Muscle of back (tissue), 11 donors: ENCODE data around the gene CBX6. TPM values are rescaled to one million over a fixed set of nuclear protein-coding genes. Genes with fewer than 3 reads are reported as not detected.

Source experiments
- DNase-seq, 3 donors: peaks; one replicate each; pipeline versions ENCODE4 v3.0.0 to v3.0.0-alpha.2; 2013
- polyA plus RNA-seq, 10 donors: library from polyadenylated mRNA; unstranded; fragments of 120-200 nt; gene quantifications; one replicate each; pipeline ENCODE4 v1.2.1, GENCODE V29; 2013; ENCODE audit not compliant: insufficient read length in 10 of 10

Gene CBX6
- polyA plus RNA-seq, 10 donors = 21.8 to 49.6 (median 30.8) TPM

- no peak for DNase-seq
Measured at GRCh38 chr22:38841635-38842034, 30.4 kb downstream of the CBX6 start.

GRCh38 chr22:38841211-38841610, 30.8 kb downstream of the CBX6 start:
- no peak for DNase-seq

GRCh38 chr22:38840129-38840528, 31.9 kb downstream of the CBX6 start:
- DNase-seq = no peak

- DNase-seq = no peak
Measured at GRCh38 chr22:38839686-38840085, 32.3 kb downstream of the CBX6 start.

GRCh38 chr22:38837414-38837928, 34.5 kb downstream of the CBX6 start:
- no peak for DNase-seq

- DNase-seq = no peak
Measured at GRCh38 chr22:38835888-38836301, 36.1 kb downstream of the CBX6 start.

GRCh38 chr22:38834991-38835390, 37.0 kb downstream of the CBX6 start:
- no peak for DNase-seq

- DNase-seq = no peak
Measured at GRCh38 chr22:38834215-38834953, 37.6 kb downstream of the CBX6 start.

- DNase-seq = no peak
Measured at GRCh38 chr22:38833061-38833460, 39.0 kb downstream of the CBX6 start.

GRCh38 chr22:38832005-38832978, 39.7 kb downstream of the CBX6 start:
- DNase-seq = peak in 1 of 3 donors; percentile 22

- DNase-seq = no peak
Measured at GRCh38 chr22:38831166-38831945, 40.7 kb downstream of the CBX6 start.

- no peak for DNase-seq
Measured at GRCh38 chr22:38830845-38831108, 41.2 kb downstream of the CBX6 start.

GRCh38 chr22:38830026-38830844, 41.8 kb downstream of the CBX6 start:
- DNase-seq = no peak

GRCh38 chr22:38829485-38829884, 42.5 kb downstream of the CBX6 start:
- no peak for DNase-seq

- DNase-seq = no peak
Measured at GRCh38 chr22:38828616-38829205, 43.3 kb downstream of the CBX6 start.

- no peak for DNase-seq
Measured at GRCh38 chr22:38828191-38828590, 43.8 kb downstream of the CBX6 start.

GRCh38 chr22:38827510-38827909, 44.5 kb downstream of the CBX6 start:
- DNase-seq = no peak

- no peak for DNase-seq
Measured at GRCh38 chr22:38826801-38827200, 45.2 kb downstream of the CBX6 start.

- DNase-seq = no peak
Measured at GRCh38 chr22:38826386-38826785, 45.6 kb downstream of the CBX6 start.

GRCh38 chr22:38824585-38824984, 47.4 kb downstream of the CBX6 start:
- DNase-seq = peak; percentile 69 to 88 (median 85)

GRCh38 chr22:38823637-38824036, 48.4 kb downstream of the CBX6 start:
- DNase-seq = no peak
